Measurements from ENCODE around the gene PRKN.
"Not testable (repeated sequence)": the region's sequence is repeated elsewhere in the genome, so short reads cannot be mapped to it uniquely, and the experiment has no call there.

PRKN gene

DNA sequence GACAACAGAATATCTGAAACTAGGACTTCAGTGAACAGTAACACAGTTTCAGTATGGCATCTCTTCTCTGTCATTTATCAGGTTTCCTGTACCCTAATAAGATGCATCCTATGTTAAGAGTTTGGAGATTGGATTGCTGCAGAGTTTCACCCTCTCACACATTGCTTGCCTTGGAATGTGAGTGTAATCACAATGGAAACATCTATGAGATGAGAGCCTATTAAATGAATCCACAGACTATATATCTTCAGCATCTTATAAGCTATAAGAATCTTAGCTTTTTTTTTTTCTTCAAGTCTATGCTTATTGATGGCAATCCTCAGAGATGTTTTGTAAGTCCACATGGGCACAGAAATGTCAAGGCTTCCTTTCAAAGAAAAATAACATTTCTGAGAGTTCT is 292.5 kb downstream of the PRKN start:
- DNase-seq = no peak

DNA sequence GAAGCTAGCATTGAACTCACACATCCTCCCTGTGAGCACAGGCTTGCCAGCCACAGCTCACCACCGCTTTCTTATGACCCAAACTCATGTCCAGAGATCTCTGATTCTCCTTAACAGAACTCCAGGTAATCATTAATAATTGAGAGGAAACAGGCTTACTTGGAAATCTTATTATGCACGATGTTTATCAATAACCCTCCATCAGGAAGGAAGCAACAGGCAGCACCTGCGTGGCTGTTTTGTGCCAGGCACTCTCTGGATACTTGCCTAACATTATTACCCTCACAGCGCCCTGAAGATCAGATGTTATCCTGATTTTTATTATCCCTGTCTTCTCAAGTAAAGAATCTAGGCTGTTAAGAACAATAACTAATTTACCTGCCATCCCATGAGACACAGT is 306.6 kb downstream of the PRKN start:
- no peak for DNase-seq

DNA sequence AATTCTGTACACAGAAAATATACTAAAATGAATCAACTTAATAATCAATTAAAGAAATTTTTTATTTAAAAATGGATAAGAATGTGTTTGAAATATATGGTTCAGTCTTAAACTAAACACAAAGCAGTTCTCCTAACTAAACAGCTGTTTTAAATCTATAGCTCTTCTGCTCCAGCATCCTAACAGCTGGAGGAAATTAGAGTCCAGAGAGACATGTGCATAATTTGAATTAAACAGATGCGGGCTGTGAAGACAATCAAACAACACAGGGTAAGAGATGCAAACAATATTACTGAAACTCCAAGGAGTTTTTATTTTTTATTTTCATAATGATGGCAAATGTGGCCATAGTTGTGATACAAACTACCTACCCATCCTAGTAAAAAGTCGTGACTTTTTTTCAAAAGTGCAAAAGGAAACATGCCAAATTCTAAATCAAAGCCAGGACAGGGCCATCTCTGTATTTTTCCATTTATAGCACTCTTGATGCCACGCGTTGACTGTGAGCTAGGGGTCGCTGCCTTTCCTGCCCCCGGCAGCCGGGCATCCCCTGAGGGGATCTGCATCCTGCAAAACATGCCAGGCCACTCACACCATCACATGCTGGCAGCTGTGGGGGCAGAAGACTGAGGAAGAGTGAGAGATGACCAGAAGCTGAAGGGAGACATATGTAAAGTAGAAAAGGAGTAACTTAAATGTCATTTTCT is 310.6 kb downstream of the PRKN start:
- DNase-seq = no peak

DNA sequence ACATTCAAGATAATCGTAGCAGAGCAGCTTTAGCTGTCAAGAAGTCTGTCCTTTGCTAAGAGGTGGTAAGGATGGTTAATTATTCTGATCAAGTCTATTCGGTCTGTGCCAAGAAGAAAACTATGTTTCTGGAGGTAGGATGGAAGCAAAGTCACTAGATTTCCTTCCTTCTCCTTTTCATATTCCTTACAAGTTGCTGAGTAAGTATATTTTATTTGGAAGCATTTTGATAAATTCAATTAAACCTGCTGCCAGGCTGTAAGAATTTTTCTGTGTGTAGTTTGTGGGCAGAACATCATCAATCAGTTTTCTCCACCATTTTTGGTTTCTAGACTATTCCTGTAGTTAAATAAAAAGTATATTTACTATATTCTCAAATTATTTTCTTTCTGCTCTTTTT is 311.3 kb downstream of the PRKN start:
- no peak for DNase-seq

DNA sequence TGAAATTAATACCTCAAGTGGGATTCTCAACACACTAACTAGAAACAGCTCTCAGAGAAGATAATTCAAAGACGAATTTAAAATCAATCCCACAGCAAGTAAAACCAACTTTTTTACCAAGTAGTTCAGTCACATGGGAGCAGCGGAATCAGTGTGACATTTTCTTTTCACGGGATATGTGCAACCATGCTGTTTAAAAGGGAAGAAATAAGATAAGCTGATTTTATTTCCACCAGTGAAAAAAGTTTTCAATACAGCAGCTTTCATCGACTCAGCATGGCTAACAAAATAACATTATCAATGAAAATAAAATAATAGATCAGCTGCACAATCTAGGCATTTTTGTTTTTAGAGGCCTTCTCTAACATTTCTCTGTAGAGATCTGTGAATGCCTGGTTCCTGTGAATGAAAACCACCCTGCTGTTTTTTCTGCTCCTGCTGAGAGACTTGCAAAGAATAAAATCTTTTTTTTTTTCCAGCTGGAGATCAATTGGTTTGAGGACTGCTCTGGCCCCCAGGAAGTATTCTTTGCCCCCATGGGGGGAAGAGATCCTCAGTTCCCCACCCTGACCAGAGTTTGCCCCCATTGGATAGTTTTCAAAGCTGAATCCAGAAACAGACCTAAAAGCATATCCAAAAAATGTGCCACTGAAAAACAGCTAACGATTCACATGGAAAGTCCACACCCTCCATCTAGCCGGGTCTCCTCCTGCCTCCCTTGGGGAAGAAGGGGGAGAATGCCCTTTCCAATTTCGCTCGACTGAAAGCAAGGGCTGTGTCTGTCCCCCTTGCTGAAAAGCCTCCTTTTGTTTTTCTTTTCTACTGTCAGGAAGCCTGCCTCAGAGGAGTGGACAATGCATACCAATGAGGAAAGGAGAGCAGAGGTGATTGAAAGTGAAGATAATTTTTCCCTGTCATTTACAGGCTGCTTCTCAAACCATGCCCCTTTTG is 317.6 kb downstream of the PRKN start:
- no peak for DNase-seq

DNA sequence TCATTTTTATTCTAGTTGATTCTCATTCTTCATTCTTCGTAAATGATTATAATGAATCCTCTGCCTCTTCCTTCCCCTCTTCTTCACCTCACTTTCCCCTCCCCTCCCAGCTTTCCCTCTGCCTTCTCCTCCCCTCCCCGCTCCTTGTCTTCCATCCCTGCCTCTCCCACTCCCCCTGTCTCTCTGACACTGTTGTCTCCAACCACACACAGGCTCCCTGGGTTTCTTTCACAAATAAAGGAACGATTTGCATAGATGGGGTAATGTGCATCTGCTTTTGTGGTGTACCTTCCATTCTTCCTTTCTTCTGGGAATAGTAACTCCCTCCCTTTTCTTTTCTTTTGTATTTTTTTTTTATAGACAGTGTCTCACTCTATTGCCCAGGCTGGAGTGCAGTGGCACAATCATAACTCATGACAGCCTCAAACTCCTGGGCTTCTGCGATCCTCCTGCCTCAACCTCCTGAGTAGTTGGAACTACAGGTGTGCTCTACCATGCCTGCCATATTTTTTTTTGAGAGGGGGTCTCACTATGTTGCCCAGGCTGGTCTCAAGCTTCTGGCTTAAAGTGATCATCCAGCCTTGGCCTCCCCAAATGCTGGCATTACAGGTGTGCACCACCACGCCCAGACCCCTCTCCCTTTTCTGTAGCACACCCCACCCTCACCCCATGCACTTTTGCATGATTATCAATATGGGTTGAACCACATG is 318.6 kb downstream of the PRKN start:
- no peak for DNase-seq

DNA sequence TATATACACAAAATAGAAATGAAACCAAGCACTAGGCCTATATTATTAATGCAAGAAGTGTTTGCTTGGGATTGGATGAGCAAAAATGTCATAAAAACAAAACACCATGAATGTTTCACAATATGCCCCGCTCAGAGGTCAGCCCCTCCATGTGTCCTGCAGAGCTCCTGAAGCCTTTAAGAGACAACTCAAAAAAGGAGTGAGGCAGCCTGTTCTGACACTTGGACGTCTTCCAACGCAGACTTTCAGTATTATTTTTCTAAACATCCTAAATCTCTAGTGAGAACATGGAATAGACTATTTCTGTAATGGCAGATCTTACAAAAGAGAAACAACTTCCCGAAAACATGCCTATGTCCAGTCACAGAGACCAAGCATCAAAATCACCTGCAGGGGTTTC is 322.6 kb downstream of the PRKN start:
- DNase-seq = no peak

DNA sequence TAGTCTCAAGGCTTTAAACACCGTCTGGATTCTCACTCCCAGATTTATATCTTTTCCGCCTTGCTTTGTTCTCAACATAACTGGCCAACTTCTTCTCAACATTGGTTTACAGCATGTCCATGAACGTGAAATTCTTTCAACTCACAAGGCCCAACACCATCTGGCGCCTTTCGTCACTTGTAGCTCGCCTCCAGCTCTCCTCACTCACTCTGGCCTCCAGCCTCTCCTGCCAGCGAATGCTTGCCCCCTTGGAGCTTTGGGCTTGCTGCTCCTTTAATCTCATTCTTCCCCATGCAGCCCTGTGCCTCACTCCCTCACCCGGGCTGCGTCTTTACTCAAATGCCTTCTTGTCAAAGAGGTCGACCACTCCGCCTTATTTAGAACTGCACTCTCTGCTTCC is 324.5 kb downstream of the PRKN start:
- no peak for DNase-seq

DNA sequence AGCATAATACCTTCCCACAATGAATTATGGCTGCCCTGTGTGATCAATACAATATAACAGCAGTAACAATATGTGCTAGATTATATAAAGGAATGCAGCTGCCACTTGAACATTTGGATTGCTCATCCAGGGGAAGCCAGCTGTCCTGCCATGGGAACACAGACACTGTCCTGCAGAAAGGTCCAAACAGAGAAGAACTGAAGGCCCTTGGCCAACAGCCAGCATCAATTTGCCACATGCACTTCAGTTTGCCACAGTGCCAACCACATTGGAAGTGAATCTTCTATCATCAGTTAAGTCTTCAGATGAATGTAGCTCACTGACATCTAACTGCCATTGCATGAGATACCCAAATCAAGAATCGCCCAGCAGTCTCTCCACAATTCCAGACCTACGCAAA is 332.4 kb downstream of the PRKN start:
- DNase-seq = no peak

DNA sequence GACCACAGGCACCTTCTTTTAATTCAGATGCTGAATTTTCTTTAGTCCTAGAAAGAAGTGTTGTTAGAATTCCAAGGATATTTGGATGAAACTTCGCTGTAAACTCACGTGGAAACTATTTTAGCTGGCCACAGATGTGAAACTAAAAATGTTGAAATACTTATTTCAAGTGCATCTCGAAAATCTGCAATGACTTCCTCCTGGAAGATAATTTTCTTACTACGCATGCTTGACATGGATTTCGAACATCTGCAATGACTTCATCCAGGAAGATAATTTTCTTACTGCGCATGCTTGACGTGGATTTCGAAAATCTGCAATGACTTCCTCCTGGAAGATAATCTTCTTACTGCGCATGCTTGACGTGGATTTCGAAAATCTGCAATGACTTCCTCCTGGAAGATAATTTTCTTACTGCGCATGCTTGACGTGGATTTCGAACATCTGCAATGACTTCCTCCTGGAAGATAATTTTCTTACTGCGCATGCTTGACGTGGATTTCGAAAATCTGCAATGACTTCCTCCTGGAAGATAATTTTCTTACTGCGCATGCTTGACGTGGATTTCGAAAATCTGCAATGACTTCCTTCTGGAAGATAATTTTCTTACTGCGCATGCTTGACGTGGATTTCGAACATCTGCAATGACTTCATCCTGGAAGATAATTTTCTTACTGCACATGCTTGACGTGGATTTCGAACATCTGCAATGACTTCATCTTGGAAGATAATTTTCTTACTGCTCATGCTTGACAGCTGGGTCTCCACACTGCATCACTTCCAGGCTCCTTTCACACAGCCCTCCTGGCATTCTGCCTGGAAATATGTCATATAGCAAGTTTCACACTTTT is 336.4 kb downstream of the PRKN start:
- DNase-seq = not testable (repeated sequence)

DNA sequence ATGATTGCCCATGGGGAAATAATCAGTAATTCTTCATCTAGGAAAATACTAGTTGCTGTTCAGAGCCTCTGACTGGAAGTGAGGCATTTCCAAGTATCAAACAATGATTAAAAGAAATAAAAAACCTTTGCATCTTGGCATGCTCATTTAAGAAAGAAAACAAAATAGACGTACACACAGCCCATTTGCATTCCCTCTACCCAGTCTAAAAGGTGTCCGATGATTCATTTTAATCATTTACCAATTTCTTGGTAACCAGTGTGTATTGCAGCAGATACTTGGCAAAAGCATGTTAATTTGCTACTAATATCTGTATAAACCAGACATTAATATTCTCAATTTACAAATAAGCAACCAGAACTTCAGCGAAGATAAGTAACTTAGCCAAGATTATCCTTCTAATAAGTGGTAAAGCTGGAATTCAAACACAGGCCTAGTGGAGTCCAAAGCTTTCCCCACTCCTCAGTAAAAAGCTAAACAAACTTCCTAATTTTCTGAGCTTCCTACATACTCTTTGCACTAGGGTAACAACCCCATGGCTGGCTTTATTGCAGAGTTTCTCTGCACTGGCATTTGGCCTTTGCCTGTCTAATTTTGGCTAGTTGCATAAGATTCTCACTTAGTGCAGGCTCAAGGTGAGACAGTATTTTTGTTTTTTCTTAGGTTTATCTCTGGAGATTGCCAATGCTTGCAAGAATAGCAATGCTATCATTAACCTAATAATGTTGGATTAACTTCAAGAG is 338.1 kb downstream of the PRKN start:
- no peak for DNase-seq

DNA sequence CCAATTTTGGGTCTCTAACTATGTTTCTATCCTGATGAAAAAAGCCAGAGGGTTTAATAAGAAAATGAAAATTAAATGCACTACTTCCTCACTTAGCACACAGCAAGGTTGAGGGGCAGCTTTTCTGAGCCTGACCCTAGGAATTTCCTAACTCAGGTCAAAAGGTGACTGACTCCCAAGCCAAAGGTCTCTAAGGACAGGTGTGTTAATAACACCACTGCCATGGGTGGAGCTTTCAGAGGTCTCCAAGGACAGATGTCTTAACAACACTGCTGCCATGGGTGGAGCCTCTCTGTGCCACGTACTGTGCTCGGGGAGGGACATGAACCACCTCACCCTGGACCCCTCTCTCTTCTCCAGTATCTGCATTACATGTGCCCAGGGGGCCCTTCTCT is 339.2 kb downstream of the PRKN start:
- no peak for DNase-seq

DNA sequence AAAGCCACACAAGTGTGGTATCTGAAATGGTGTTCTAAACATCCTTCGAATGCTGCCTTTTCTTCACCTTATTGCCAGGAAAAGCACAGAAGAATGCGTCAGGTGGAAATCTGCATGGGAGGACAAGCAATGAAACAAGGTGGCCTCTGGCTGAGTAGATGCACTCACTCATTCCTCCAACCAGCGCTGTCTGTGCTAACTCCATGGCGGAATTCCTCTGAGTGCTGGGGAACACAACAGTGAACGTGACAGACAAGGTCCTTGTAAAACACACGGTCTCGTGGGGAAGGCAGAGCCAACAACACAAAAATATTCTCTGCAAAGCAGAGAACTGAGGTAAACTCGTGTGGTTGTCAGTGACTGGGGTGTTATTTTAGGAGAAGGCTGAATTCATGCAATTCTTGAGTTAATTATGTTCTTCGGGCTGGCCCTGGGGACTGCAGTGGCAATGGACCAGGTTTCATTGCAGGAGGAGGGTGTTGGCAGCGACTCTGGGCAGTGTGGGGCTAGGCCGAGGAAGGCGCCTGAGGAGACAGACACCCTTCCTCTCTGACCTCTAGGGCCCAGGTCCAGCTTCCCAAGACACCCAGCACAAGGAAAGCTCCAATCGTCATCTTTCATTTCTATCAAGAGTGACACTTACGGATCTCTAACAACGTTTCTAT is 339.7 kb downstream of the PRKN start:
- DNase-seq = no peak

DNA sequence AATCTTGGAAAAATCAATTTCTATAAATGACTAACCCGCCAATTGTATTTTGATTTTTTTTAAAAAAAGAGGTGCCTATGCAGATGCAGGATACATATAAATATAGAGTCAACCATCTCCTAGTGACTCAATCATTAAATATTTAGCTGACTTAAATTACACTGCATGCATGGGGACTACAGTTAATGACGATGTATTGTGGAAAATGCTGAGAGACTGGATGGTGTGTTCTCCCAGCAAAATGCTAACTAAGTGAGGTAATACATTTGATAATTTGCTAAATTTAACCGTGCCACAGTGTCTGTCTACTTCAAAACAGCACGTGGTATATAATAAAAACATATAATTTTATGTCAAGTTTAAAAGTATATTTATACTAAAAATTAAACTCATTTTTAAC is 341.6 kb downstream of the PRKN start:
- no peak for DNase-seq

DNA sequence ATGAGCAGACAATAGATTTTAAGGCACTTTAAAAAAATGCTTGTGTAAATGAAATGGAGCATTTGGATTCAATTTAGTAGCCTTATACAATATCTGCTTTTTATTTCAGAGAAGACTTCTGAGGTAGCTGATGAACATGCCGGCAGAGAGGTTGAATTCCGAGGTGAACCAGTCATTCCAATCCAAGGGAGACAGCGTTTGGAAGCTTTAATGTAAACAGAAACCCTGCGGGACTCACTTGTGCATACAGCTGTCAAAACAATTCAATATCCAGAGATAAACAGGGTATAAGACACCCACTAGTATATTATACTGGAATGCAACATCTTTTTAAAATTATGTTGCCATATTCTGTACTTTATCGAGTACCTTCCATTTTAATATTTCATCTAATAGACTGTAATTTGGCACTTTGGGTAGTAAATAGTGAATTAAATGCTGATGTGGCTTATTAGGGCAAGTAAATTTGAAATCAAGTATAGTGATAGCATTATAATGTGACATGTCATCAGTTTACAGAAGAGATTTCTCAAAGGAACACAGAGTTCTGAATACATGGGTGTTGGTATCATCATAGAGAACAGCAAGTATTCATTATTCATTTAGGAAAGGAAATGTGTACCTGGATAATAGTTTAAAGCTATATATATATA is 347.7 kb downstream of the PRKN start:
- DNase-seq = no peak

DNA sequence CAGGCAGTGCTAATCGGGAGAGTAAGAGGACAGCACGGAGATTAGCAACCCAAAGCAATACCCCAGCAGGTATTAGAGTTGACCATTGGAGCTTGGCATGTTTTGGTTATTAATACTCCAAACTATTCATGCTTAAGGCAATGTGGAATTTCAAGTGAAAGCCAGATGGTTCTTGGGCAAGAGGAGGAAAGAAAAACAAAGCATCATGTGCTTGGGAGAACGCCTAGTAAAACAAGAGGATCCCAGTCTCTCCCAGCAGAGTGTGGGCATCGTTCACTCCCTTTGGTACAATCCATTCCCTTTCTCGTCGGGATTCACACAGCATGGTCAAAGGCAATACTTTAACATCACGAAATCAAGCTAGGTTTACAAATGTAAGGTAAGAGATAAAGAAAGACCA is 349.8 kb downstream of the PRKN start:
- no peak for DNase-seq

DNA sequence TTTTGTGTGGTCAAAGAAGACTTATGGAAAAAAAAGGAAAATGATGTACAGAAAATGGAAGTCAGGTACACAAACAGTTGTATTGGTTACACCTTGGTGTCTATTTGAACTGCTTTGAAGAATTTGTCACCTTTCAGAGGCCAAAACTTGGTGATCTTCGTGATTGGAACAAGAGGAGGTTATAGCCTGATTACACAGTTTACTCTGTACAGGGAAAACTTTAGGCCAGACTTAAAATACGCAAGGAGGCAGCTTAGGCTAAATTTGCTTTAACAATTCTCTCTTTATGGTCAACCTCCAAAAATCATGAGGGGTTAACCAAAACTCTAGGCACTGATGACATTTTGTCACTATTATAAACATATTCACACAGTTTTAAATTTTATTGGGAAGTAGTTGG is 353.7 kb downstream of the PRKN start:
- no peak for DNase-seq

DNA sequence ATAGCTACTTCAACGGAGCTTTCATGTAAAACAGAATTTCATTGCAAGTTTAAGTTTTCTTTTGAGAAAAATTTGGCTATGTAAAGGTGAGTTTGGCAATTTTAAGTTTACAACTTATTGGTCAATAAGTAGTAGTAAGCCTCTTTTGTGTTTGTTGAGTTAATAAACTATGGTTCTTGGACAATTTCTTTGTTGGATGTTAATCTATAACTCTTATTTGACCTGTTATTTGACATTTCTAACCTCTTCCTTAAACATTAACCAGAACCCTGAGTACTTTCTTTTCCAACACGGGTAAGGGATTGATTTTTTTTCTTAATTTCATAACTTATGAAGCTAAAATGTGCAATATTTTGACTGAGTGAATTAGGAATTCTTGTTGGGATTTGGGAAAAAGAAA is 354.4 kb downstream of the PRKN start:
- DNase-seq = no peak

DNA sequence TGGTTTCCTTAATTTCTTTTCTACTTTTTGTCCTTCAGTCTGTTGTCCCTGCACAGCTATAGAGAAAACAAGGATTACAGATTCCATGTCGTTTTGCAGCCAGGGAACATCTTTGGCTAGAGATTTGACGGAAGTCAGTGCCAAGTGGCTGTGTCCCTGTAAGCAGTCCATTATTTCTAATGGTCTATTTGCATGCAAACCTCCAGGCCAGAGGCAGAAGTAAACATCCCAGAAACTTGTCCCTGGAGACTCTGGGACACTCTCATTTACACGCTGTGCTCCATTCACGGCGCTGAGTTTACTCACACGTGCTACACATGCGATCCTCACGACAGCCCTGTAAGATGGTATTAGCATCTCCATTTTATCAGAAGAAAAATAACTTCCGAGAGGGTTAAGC is 355.5 kb downstream of the PRKN start:
- DNase-seq = no peak

DNA sequence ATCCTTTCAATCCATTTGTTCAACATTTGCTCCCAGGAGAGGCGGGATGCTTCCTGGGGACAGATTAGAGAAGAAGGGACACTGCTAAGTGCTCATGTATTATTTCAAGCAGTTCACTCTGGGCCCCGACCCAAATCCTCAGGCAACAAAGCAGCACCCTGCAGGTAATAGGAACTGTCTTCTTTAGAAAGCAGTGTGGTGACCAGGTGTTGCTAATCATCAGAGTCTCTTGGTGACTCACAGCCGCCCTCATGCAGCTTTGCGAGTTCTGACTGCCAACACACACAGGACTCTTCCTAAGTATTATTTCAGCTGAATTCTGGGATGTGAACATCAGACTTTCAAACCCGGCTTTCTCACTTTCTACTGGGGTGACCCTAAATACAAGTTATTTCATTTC is 356.4 kb downstream of the PRKN start:
- no peak for DNase-seq

DNA sequence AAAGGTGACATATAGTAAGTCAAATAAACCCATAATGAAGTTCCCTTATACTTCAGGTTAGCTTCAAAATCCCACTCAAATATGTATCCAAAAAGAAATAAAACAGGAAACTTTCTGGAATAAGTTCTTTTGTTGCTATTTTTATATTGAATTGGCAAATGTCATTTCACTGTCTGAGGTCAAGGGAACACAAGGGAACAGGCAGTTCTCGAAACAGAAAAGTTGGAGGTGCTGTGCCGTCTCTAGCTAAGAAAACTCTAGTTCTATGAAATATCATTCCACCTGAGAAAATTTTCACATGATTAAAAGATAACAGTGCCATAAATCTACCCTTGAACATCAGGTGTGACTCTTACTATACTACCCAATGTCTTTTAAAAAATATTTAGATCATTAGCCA is 358.5 kb downstream of the PRKN start:
- DNase-seq = no peak
